Smooth muscle cell of the coronary artery (primary cell): ENCODE data around the gene METTL3. TPM values are rescaled to one million over a fixed set of nuclear protein-coding genes. Genes with fewer than 3 reads are reported as not detected.

Experiments used
- total RNA-seq: library from RNA; depleted of rRNA; stranded (reverse); fragments of >200 nt; gene quantifications from 2 replicates; pipeline ENCODE4 v1.2.3, GENCODE V29; 2014; ENCODE audit warnings: low replicate concordance

Gene METTL3
- total RNA-seq, result 48.4 and 68.7 TPM in 2 replicates

DNA sequence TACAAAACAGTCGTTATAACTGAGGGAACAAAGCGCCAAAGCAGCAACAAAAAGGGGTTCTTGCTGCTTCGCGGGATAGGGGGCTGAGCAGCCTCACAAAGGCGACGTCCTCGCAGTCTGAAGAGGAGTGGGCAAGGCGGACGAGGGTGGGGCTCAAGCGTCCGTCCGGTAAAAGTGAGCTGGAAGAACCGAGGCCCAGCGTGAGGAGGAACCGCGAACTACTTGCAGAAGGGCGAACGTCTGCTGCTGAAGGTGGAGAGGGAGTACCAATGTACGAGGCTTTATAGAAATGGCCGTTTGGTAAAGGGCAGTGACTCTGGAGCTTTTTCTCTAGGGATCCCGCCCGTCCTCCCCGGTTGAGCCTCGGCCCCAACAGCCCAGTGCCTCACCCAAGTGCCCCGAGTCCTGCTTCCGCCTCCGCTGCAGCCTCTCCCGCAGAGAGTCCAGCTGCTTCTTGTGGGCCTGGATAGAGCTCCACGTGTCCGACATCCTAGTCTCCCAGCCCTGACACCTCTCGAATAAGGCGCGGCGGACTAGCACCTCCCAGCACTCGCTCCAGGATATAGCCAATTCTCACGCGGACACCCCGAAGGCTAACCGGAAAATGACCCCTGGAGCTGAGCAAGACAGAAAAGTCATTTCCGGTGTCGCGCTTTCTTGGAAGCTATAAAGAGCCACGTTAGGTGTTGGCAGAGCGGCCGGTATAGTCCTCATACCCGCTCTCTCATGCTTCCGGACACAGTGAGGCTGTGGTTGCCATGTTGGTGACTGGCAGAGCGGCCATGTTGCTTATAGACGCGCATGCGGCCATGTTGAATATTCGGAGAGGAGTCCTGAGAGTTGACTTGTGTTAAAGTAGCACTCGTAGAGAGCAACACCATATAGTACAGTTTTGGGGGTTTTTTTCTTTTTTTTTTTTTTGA, at the start of gene METTL3:
METTL3 (minus strand) TSS at position 606 of the 923 bp plus-strand sequence; CDS start at position 489, 117 bp downstream.

GRCh38 chr14:21525962-21526671, 15.0 kb upstream of the METTL3 start, which contains the start of gene SALL2:
TSS of gene SALL2 (minus strand) at chr14:21526346. CDS start at chr14:21526127, 219 bp downstream.

GRCh38 chr14:21476925-21477681, 34.0 kb downstream of the METTL3 start, which contains the start of the genes RAB2B and TOX4:
TSS of gene RAB2B (minus strand) at chr14:21476959. CDS start at chr14:21476872, 87 bp downstream.
TSS of gene TOX4 (plus strand) at chr14:21477195. CDS start at chr14:21477279, 84 bp downstream.

GRCh38 chr14:21455912-21456667, 55.0 kb downstream of the METTL3 start, which contains the start of gene CHD8:
TSS of gene CHD8 (minus strand) at chr14:21456123. CDS start at chr14:21431643, 24,480 bp downstream.

Other genes starting within 250 kb of the METTL3 start
- gene HNRNPC, start 241.9 kb downstream of the METTL3 start, total RNA-seq, result 607 and 733 TPM in 2 replicates
- gene RPGRIP1, start 231.3 kb downstream of the METTL3 start, total RNA-seq, result under 0.01 TPM in 1 of 2 replicates, not detected in the other
- gene SUPT16H, start 127.3 kb downstream of the METTL3 start, total RNA-seq, result 59.1 and 84.8 TPM in 2 replicates
- gene CHD8, start 55.2 kb downstream of the METTL3 start, total RNA-seq, result 41.4 and 44.1 TPM in 2 replicates
- gene RAB2B, start 34.4 kb downstream of the METTL3 start, total RNA-seq, result 24.8 and 30.1 TPM in 2 replicates
- gene TOX4, start 34.1 kb downstream of the METTL3 start, total RNA-seq, result 21.1 and 23.2 TPM in 2 replicates
- gene SALL2, start 15.0 kb upstream of the METTL3 start, total RNA-seq, result 2.0 and 2.9 TPM in 2 replicates
- not detected in 2 replicates for gene OR10G3, start 68.7 kb upstream of the METTL3 start, total RNA-seq
- gene OR10G2, start 123.6 kb upstream of the METTL3 start, total RNA-seq, result not detected in 2 replicates
- not detected in 2 replicates for gene OR4E2, start 142.5 kb upstream of the METTL3 start, total RNA-seq
- gene OR4E1, start 162.5 kb upstream of the METTL3 start, total RNA-seq, result not detected in 2 replicates